Tibial nerve (tissue), 4 donors: ENCODE data around the gene FGF14.

Experiments used
- CTCF ChIP-seq, 5 experiments: fragments of 200-600 bp in 3 of 5; fragments of 450-650 bp in 2 of 5; sonication (generic) in 3 of 5; IDR thresholded peaks; one replicate each; pipeline ENCODE4 v1.5.1; 2016 to 2019; ENCODE audit warnings: antibody characterized with exemption in 5 of 5, mild to moderate bottlenecking in 3 of 5, moderate library complexity in 2 of 5
- EP300 ChIP-seq, 2 donors: sonication (generic); formaldehyde crosslinking; IDR thresholded peaks; one replicate each; pipeline ENCODE4 v1.6.1; 2017; ENCODE audit warnings: antibody characterized with exemption in 2 of 2, mild to moderate bottlenecking in 1 of 2
- POLR2A ChIP-seq, 2 donors: fragments of 450-650 bp; IDR thresholded peaks; one replicate each; pipeline ENCODE4 v1.6.1; 2017; ENCODE audit warnings: antibody characterized with exemption in 2 of 2, mild to moderate bottlenecking in 2 of 2, moderate library complexity in 2 of 2

- TF ChIP-seq EP300 (IDR thresholded peaks at IDR 0.05) = no peak
- TF ChIP-seq CTCF (IDR thresholded peaks at IDR 0.05) = no peak
- TF ChIP-seq POLR2A (IDR thresholded peaks at IDR 0.05) = no peak
Measured at GRCh38 chr13:102127153-102127552, 274.7 kb downstream of the FGF14 start.
